Measurements from ENCODE around the gene MDP1.
A peak's percentile ranks its signal among the peaks of the same experiment; 100 is the strongest.
"Not testable (repeated sequence)": the region's sequence is repeated elsewhere in the genome, so short reads cannot be mapped to it uniquely, and the experiment has no call there.

MDP1 gene

GRCh38 chr14:24228902-24229301, 13.0 kb upstream of the MDP1 start:
- no peak for DNase-seq

DNA sequence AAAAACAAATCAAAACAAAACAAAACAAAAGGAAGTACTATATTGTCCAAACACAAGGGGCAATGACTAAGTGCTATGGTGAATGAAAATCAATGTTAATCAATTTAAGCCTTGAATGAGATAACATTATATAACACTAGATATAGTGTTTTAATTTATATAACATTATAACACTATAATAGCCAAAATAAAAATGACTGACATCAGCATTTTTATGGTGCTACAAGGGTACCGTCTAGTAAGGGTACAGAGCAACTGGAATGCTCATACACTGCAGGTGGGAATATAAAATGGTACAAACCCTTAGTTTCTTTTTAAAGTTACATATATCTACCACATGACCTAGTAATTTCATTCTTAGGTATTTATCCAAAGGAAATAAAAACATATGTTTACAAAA, 10.6 kb upstream of the MDP1 start:
- no peak for DNase-seq

- no peak for DNase-seq
Measured at GRCh38 chr14:24224618-24225071, 8.8 kb upstream of the MDP1 start.

- DNase-seq = not testable (repeated sequence)
Measured at GRCh38 chr14:24222987-24223386, 7.1 kb upstream of the MDP1 start.

GRCh38 chr14:24219521-24219920, 3.7 kb upstream of the MDP1 start:
- no peak for DNase-seq

DNA sequence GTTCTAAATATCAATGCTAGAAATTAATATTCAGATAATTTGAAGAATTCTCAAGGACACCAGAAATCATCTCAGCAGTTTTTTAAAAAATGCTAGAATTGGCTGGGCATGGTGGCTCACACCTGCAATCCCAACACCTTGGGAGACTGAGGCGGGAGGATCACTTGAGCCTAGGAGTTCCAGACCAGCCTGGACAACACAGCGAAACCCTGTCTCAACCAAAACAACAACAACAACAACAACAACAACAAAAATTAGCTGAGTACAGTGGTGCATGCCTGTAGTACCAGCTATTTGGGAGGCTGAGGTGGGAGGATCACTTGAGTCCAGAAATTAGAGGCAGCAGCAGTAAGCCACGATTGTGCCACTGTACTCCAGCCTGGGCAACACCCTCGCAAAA, 3.2 kb upstream of the MDP1 start:
- no peak for DNase-seq

GRCh38 chr14:24216876-24217275, 1.0 kb upstream of the MDP1 start:
- not testable (repeated sequence) for DNase-seq

- DNase-seq = no peak
Measured at GRCh38 chr14:24216345-24216699, 456 bp upstream of the MDP1 start.

GRCh38 chr14:24213866-24214662, 1.8 kb downstream of the MDP1 start:
- no peak for DNase-seq

DNA sequence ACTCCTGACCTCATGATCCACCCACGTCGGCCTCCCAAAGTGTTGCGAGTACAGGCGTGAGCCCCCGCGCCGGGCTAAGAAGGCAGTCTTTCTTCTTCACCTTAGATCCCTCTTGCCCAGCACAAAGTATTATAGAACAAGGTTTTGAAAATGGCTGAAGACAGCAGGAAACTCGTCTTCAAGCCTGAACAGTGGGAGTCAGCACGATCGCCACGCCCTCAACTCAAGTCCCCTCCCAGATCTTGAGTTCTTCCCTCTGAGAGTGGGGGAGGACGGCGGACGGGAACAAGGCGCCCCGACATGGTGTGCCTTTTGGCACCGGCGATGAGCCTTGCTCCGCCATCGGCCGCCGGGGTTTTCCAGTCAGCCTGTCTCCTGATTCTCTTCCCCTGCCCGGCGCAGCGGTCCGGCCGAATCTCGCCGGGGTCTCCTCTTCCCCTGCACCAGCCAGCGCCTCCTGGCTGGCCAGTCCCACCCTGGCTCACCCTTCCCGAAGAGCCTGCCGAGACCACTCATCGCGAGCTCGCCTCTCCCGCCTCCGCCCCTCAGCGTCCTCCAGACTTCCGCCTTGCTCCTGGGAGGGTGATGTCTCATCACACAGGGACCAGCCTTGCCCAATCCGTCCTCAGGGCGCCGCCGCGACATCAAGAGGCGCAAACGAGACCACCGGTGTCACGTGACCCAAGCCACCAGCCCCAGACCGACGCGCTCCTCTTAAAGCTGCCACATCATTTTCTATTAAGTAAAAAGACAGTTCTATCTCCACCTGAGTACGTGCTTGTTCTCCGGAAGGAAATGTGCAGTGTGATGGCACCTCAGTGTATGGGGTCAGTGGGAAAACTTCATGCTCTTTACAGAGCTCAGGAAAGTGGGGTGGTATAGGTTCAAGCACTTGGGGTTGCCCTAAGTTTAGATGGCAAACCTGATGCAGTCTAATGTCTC, 2.7 kb downstream of the MDP1 start, which contains the start of gene CHMP4A:
CHMP4A (minus strand) TSS at position 565 of the 942 bp plus-strand sequence; CDS start at position 516, 49 bp downstream.
- DNase-seq = peak; percentile 78

DNA sequence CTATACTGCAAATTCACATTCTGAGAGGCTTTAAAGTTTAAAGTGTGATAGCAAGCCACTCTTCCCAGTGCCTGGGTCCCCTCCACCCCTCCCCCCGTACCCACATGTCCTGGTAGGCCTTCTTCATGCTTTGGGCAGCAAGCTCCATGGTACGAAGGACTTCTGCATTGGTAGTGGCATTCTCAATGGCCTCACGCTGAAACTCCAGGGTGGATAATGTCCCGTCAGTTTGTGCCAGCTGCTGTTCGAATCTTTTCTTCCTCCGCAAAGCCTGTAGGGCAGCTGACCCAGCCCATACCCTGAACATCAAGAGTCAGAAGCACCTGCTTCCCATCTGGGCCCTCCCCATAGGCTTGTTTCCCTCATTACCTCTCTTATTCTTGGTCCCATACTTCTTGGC, 4.6 kb downstream of the MDP1 start:
- no peak for DNase-seq

DNA sequence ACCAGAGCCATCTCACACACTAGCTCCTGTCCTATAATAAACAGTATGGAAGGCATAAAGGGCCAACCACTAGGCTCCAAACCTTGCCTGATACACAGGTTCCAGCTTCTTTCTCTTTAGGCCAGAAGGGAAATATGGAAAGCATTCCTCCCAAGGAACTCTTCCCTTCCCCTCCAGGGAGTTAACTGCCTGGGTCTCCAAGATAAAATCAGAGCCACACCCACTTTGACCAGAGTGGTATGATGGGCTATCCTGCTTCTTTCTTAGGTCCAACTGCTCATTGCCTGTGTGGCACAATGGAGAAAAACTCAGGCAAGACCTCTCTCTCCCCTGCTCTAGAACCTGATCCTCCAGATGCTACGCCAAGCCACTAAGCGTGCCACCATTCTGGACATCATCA, 8.2 kb downstream of the MDP1 start:
- DNase-seq = no peak

- DNase-seq = no peak
Measured at GRCh38 chr14:24207104-24207551, 8.7 kb downstream of the MDP1 start.

DNA sequence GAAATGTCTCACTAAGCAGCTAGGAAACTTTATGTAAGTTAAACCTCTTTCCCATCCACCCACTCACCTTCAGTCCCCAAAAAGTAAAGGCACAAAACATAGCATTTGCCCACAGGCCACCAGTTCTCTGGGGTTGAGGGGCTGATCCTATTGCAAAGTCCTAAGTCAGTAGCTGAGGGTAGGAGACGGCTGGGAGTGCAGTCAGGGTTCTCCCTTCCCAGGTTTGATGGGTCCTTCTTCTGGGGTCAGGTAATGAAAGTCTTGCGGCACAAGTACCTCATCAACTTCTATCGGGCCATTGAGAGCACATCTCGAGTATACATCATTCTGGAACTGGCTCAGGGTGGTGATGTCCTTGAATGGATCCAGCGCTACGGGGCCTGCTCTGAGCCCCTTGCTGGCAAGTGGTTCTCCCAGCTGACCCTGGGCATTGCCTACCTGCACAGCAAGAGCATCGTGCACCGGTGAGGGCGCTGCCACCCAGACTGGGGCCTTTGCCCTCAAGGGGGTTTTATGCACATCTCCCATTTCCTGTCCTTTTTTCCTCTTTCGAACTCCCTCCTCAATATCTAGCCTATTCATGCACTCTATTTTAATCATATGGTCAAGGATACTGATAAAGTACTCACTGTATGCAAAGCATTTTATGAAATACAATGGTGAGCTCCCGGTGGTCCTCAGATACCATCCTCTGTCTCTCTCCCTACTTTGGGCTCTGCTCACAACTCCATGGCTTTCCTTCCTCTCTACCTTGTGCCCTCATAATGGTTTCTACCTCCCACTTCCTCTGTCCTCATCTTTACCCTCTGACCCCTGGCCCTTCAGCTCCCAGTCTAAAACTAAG, 9.4 kb downstream of the MDP1 start:
- no peak for DNase-seq

DNA sequence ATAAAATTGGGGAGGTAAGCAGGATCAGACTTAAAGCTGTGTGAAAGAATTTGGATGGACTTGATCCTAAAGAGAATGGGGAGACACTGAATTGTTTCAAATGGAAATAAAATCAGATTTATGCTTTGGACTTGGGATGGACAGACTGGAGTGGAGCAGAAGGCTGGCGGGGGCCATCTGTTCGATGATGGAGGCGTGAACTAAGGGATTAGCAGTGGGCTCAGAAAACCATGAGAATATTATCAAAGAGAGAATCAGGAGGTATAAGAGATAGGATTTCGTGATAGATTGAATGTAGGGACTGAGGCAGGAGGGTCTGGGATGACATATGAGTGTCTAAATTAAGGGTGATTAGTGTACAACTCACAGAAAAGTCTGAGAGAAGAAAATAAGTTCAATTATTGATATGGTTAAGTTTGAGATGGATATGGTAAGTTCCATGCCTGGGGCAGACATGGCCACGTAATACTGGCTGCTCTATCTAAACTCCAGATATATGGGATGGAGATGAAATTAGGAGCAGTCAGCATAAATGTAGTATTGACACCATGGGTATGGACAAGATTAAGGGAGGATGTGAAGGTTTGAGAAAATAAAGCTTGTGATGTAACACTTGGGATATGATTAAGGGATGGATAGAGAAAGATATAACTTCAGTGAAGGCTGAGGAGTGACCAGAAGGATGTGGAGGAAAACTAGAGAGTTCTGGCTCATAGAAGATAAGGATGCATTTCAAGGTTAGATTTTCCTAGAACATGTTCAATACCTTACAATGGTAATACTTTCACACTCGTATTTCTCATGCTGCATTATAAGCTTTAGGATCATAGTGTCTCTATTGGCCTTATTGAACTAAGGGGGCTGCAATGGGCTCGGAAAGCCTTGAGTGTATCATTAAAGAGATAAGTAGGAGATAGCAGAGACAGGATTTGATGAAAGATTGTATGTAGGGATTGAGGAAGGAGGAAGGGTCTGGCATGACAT, 11.4 kb downstream of the MDP1 start:
- no peak for DNase-seq

- not testable (repeated sequence) for DNase-seq
Measured at GRCh38 chr14:24203249-24203886, 12.5 kb downstream of the MDP1 start.

DNA sequence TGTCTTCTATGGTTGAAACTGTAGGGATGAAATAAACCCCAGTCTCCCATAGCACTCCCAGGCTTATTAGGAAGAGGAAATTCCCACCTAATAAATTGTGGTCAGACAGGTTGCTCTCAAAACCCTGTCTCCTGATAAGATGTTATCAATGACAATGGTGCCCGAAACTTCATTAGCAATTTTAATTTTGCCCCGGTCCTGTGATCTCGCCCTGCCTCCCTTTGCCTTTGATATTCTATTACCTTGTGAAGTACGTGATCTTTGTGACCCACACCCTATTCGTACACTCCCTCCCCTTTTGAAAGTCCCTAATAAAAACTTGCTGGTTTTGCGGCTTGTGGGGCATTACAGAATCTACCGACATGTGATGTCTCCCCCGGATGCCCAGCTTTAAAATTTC, 13.3 kb downstream of the MDP1 start:
- DNase-seq = not testable (repeated sequence)

DNA sequence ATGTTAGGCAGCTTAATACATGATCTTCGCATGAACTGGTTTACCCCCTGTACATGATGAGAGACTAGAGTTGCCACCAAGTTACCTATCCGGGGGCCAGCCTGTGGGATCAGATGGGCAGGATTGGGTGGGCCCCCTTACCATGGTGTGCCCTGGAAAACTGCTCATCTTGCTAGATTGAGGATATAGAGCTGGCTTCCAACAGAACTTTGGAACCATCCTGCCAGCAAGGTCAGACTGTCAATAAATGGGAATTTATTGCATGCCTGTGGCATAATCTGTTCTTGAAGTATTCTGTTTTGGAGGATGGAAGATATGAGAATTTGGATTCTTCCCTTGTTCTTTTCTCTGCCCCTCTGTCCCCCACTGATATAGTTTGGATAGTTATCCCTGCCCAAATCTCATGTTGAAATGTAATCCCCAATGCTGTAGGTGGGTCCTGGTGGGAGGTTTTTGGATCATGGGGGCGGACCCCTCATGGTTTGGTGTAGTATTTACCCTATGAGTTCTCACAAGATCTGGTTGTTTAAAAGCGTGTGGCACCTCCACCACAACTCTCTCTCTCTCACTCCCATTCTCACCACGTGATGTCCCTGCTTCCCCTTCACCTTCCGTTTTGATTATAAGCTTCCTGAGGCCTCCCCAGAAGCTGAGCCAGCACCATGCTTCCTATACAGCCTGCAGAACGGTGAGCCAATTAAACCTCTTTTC, 16.9 kb downstream of the MDP1 start:
- DNase-seq = no peak

GRCh38 chr14:24197056-24197450, 18.8 kb downstream of the MDP1 start:
- no peak for DNase-seq
